Transverse colon (tissue), 3 donors: ENCODE results near the gene WDR86.

Experiments used
- POLR2A ChIP-seq: fragments of 450-650 bp; IDR thresholded peaks from one replicate; pipeline ENCODE4 v1.6.1; 2016; ENCODE audit warnings: antibody characterized with exemption, mild to moderate bottlenecking, moderate library complexity
- POLR2AphosphoS5 ChIP-seq, 3 donors: sonication (generic); formaldehyde crosslinking; IDR thresholded peaks; one replicate each; pipeline ENCODE4 v1.6.1; 2016; ENCODE audit warnings: antibody characterized with exemption in 3 of 3

DNA sequence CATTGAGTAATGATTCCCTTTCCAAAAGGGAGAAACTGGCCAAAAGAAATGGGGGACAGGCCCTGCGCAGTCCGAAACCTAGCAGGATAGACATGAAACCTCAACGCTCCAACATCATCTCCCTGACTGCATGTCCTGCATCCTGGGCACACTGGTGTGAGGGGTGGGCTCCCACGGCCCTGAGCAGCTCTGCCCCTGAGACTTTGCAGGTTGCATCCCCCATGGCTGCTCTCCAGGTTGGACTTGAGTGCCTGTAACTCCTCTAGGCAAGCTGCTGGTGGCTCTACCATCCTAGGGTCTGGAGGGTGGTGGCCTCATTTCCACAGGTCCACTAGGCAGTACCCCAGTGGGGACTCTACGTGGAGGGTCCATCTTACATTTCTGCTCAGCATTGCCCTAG lies 46.4 kb upstream of the WDR86 start:
- TF ChIP-seq POLR2AphosphoS5 (IDR thresholded peaks at IDR 0.05) (no peak), POLR2A (no peak)
